Keratinocyte (primary cell): ENCODE measurements around the gene DYNC2I2.

ENCODE experiments used
- EZH2 ChIP-seq: IDR thresholded peaks from one replicate; pipeline ENCODE4 v1.6.1; 2012; ENCODE audit warnings: inconsistent platforms, mild to moderate bottlenecking, low read length, moderate library complexity
- TF ChIP-seq, protein P1 (sequence below), 3 experiments: IDR thresholded peaks in 1 of 3; conservative IDR thresholded peaks in 1 of 3; optimal IDR thresholded peaks in 1 of 3; 2 replicates in 2 of 3; 3 replicates in 1 of 3; pipeline versions ENCODE3 to v1.5.1; 2011; ENCODE audit warnings: low read length in 3 of 3, mild to moderate bottlenecking in 3 of 3, moderate library complexity in 2 of 3, control low read depth in 1 of 3, inconsistent platforms in 1 of 3; ENCODE audit not compliant: insufficient read depth in 2 of 3; ENCODE audit errors: extremely low read depth in 1 of 3

DNA sequence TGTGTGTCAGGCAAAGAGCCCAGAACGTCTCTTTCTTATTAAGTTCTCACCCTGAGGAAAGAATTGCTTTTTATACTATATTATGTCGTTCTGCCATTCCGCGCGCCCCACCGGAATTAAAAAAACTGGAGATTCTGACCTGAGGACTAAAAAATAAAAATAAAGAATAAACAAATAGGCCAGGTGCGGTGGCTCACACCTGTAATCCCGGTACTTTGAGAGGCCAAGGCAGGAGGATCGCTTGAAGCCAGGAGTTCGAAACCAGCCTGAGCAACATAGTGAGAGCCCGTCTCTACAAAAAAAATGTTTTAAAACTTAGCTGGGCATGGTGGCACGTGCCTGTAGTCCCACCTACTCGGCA, 677 bp upstream of the DYNC2I2 start:
- TF ChIP-seq, protein P1, sequence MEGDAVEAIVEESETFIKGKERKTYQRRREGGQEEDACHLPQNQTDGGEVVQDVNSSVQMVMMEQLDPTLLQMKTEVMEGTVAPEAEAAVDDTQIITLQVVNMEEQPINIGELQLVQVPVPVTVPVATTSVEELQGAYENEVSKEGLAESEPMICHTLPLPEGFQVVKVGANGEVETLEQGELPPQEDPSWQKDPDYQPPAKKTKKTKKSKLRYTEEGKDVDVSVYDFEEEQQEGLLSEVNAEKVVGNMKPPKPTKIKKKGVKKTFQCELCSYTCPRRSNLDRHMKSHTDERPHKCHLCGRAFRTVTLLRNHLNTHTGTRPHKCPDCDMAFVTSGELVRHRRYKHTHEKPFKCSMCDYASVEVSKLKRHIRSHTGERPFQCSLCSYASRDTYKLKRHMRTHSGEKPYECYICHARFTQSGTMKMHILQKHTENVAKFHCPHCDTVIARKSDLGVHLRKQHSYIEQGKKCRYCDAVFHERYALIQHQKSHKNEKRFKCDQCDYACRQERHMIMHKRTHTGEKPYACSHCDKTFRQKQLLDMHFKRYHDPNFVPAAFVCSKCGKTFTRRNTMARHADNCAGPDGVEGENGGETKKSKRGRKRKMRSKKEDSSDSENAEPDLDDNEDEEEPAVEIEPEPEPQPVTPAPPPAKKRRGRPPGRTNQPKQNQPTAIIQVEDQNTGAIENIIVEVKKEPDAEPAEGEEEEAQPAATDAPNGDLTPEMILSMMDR (optimal IDR thresholded peaks at IDR 0.05 in 1 of 3, IDR thresholded peaks at IDR 0.05 in 1 of 3, conservative IDR thresholded peaks at IDR 0.05 in 1 of 3; ENCODE audit: extremely low read depth in 1 of 3, insufficient read depth in 2 of 3, low read length in 3 of 3), result no peak
- no peak for TF ChIP-seq EZH2
